SK-N-SH treated with all-trans-retinoic acid at 6 μM for 48 hours (cell line): ENCODE measurements around the gene GPR37L1.

Source experiments
- ATAC-seq: fragments of 200-7000 bp; cut with Tn5 transposase; 3 replicates; pipeline ENCODE4 v1.9.1; 2020; ENCODE audit warnings: mild to moderate bottlenecking, moderate library complexity
- ARNTL ChIP-seq: fragments of 450-650 bp; formaldehyde crosslinking; IDR thresholded peaks from 2 replicates; pipeline ENCODE4 v1.5.0; 2020; ENCODE audit warnings: low read depth, mild to moderate bottlenecking, moderate library complexity, borderline replicate concordance
- CSDC2 ChIP-seq: fragments of 250-450 bp; sonication (Bioruptor Pico); IDR thresholded peaks from 2 replicates; pipeline ENCODE4 v1.5.0; 2020; ENCODE audit warnings: mild to moderate bottlenecking, moderate library complexity
- ESRRG ChIP-seq: fragments of 250-450 bp; sonication (Bioruptor Pico); IDR thresholded peaks from 2 replicates; pipeline ENCODE4 v1.6.1; 2021; ENCODE audit warnings: mild to moderate bottlenecking
- GLIS3 ChIP-seq: fragments of 250-450 bp; sonication (Bioruptor Pico); IDR thresholded peaks from 2 replicates; pipeline ENCODE4 v1.5.0; 2020; ENCODE audit warnings: mild to moderate bottlenecking, moderate library complexity
- ISL1 ChIP-seq: fragments of 250-450 bp; sonication (Bioruptor Pico); IDR thresholded peaks from 2 replicates; pipeline ENCODE4 v2.1.2; 2022; ENCODE audit warnings: mild to moderate bottlenecking, moderate library complexity
- OSR1 ChIP-seq: fragments of 250-450 bp; sonication (Bioruptor Pico); IDR thresholded peaks from 2 replicates; pipeline ENCODE4 v1.8.0; 2022; ENCODE audit warnings: moderate library complexity, mild to moderate bottlenecking, inconsistent platforms
- PPARA ChIP-seq: fragments of 250-450 bp; sonication (Bioruptor Pico); IDR thresholded peaks from 2 replicates; pipeline ENCODE4 v1.5.0; 2020; ENCODE audit warnings: mild to moderate bottlenecking, borderline replicate concordance
- RARB ChIP-seq: fragments of 250-450 bp; sonication (Bioruptor Pico); IDR thresholded peaks from 2 replicates; pipeline ENCODE4 v1.8.0; 2021; ENCODE audit warnings: mild to moderate bottlenecking, moderate library complexity
- SNAI2 ChIP-seq: fragments of 250-450 bp; sonication (Bioruptor Pico); IDR thresholded peaks from 2 replicates; pipeline ENCODE4 v1.5.0; 2020; ENCODE audit warnings: mild to moderate bottlenecking, moderate library complexity
- TCF4 ChIP-seq: fragments of 250-450 bp; sonication (Bioruptor Pico); IDR thresholded peaks from 2 replicates; pipeline ENCODE4 v1.8.0; 2021; ENCODE audit warnings: mild to moderate bottlenecking, moderate library complexity, borderline replicate concordance
- TOX ChIP-seq: fragments of 250-450 bp; sonication (Bioruptor Pico); IDR thresholded peaks from 2 replicates; pipeline ENCODE4 v1.8.0; 2021; ENCODE audit warnings: mild to moderate bottlenecking, moderate library complexity, borderline replicate concordance
- ZC3H10 ChIP-seq: fragments of 250-450 bp; sonication (Bioruptor Pico); IDR thresholded peaks from 2 replicates; pipeline ENCODE4 v1.5.1; 2021; ENCODE audit warnings: mild to moderate bottlenecking, moderate library complexity
- ZFP3 ChIP-seq: fragments of 250-450 bp; sonication (Bioruptor Pico); IDR thresholded peaks from 2 replicates; pipeline ENCODE4 v1.5.0; 2020; ENCODE audit warnings: mild to moderate bottlenecking, moderate library complexity
- ZFP30 ChIP-seq: fragments of 450-650 bp; formaldehyde crosslinking; IDR thresholded peaks from 2 replicates; pipeline ENCODE4 v1.5.0; 2022; ENCODE audit warnings: mild to moderate bottlenecking, moderate library complexity
- ZNF565 ChIP-seq: fragments of 450-650 bp; formaldehyde crosslinking; conservative IDR thresholded peaks from 2 replicates; pipeline ENCODE4 v1.5.0; 2020; ENCODE audit warnings: low read depth, mild to moderate bottlenecking, moderate library complexity
- ZNF70 ChIP-seq: fragments of 450-650 bp; formaldehyde crosslinking; IDR thresholded peaks from 2 replicates; pipeline ENCODE4 v1.5.0; 2020; ENCODE audit warnings: mild to moderate bottlenecking, moderate library complexity
- ZNF8 ChIP-seq: fragments of 450-650 bp; formaldehyde crosslinking; IDR thresholded peaks from 2 replicates; pipeline ENCODE4 v1.5.0; 2020; ENCODE audit warnings: mild to moderate bottlenecking, moderate library complexity
- TF ChIP-seq, protein P1 (sequence below): fragments of 250-450 bp; sonication (Bioruptor Pico); IDR thresholded peaks from 2 replicates; pipeline ENCODE4 v1.5.1; 2020; ENCODE audit warnings: low read depth, mild to moderate bottlenecking, moderate library complexity
- TF ChIP-seq, protein P2 (sequence below): fragments of 250-450 bp; sonication (Bioruptor Pico); IDR thresholded peaks from 2 replicates; pipeline ENCODE4 v1.8.0; 2020; ENCODE audit warnings: mild to moderate bottlenecking, moderate library complexity, borderline replicate concordance
- TF ChIP-seq, protein P3 (sequence below): fragments of 250-450 bp; sonication (Bioruptor Pico); IDR thresholded peaks from 2 replicates; pipeline ENCODE4 v1.5.0; 2020; ENCODE audit warnings: mild to moderate bottlenecking, moderate library complexity
- TF ChIP-seq, protein P4 (sequence below): fragments of 250-450 bp; sonication (Bioruptor Pico); IDR thresholded peaks from 2 replicates; pipeline ENCODE4 v1.5.1; 2021; ENCODE audit warnings: mild to moderate bottlenecking, moderate library complexity
- TF ChIP-seq, protein P5 (sequence below): fragments of 250-450 bp; sonication (Bioruptor Pico); IDR thresholded peaks from 2 replicates; pipeline ENCODE4 v1.8.0; 2021; ENCODE audit warnings: low read depth, mild to moderate bottlenecking, moderate library complexity, borderline replicate concordance

The GPR37L1 gene

DNA sequence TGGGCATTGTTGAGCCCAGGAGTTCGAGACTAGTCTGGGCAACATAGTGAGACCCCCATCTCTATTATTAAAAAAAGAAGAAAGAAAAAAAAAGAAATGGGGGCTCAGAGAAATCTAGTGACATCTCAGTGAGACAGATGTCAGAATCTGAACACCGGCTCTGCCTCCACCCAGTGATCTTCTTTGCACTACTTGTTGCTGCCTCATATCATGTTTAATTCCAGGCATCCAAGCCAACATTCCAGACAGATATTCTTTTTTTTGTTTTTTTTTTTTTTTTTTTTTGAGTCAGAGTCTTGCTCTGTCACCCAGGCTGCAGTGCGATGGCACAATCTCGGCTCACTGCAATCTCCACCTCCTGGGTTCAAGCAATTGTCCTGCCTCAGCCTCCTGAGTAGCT lies 26.8 kb downstream of the GPR37L1 start (continued):
- TF ChIP-seq, protein P1, sequence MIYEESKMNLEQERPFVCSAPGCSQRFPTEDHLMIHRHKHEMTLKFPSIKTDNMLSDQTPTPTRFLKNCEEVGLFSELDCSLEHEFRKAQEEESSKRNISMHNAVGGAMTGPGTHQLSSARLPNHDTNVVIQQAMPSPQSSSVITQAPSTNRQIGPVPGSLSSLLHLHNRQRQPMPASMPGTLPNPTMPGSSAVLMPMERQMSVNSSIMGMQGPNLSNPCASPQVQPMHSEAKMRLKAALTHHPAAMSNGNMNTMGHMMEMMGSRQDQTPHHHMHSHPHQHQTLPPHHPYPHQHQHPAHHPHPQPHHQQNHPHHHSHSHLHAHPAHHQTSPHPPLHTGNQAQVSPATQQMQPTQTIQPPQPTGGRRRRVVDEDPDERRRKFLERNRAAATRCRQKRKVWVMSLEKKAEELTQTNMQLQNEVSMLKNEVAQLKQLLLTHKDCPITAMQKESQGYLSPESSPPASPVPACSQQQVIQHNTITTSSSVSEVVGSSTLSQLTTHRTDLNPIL (CRISPR knock-in tag): no peak
- TF ChIP-seq, protein P2, sequence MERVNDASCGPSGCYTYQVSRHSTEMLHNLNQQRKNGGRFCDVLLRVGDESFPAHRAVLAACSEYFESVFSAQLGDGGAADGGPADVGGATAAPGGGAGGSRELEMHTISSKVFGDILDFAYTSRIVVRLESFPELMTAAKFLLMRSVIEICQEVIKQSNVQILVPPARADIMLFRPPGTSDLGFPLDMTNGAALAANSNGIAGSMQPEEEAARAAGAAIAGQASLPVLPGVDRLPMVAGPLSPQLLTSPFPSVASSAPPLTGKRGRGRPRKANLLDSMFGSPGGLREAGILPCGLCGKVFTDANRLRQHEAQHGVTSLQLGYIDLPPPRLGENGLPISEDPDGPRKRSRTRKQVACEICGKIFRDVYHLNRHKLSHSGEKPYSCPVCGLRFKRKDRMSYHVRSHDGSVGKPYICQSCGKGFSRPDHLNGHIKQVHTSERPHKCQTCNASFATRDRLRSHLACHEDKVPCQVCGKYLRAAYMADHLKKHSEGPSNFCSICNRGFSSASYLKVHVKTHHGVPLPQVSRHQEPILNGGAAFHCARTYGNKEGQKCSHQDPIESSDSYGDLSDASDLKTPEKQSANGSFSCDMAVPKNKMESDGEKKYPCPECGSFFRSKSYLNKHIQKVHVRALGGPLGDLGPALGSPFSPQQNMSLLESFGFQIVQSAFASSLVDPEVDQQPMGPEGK: no peak
- TF ChIP-seq, protein P3, sequence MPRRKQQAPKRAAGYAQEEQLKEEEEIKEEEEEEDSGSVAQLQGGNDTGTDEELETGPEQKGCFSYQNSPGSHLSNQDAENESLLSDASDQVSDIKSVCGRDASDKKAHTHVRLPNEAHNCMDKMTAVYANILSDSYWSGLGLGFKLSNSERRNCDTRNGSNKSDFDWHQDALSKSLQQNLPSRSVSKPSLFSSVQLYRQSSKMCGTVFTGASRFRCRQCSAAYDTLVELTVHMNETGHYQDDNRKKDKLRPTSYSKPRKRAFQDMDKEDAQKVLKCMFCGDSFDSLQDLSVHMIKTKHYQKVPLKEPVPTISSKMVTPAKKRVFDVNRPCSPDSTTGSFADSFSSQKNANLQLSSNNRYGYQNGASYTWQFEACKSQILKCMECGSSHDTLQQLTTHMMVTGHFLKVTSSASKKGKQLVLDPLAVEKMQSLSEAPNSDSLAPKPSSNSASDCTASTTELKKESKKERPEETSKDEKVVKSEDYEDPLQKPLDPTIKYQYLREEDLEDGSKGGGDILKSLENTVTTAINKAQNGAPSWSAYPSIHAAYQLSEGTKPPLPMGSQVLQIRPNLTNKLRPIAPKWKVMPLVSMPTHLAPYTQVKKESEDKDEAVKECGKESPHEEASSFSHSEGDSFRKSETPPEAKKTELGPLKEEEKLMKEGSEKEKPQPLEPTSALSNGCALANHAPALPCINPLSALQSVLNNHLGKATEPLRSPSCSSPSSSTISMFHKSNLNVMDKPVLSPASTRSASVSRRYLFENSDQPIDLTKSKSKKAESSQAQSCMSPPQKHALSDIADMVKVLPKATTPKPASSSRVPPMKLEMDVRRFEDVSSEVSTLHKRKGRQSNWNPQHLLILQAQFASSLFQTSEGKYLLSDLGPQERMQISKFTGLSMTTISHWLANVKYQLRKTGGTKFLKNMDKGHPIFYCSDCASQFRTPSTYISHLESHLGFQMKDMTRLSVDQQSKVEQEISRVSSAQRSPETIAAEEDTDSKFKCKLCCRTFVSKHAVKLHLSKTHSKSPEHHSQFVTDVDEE (CRISPR knock-in tag): no peak
- no peak for TF ChIP-seq PPARA

DNA sequence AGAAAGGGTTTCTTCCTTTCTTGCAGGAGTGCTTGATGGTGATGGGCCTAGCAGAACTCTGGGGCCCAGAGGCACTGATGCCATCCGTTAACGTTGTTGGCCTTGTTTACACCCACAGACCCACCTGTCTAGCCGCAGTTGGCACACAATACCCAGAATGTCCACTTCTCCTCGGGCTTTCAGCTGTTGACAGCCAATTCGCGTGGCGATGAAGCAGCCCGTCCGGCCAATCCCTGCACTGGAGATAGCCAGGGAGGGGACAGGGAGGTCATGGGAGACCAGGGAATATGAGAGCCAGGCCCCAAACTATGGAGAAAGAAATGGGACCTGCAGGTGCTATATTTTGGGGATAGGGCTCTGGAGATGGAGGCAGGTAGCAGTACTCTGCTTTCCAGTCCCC lies 27.5 kb downstream of the GPR37L1 start:
- TF ChIP-seq PPARA: no peak
- TF ChIP-seq ZNF70 (CRISPR knock-in tag): no peak
- no peak for TF ChIP-seq OSR1 (CRISPR knock-in tag)
- TF ChIP-seq SNAI2 (CRISPR knock-in tag): no peak
- TF ChIP-seq, protein P1 (CRISPR knock-in tag): no peak
- no peak for TF ChIP-seq ARNTL (CRISPR knock-in tag)
- no peak for TF ChIP-seq ZNF565 (CRISPR knock-in tag)
- no peak for TF ChIP-seq ZFP30 (CRISPR knock-in tag)
- no peak for TF ChIP-seq GLIS3 (CRISPR knock-in tag)
- TF ChIP-seq ZNF8: no peak
- no peak for TF ChIP-seq ZFP3 (CRISPR knock-in tag)
- TF ChIP-seq, protein P3 (CRISPR knock-in tag): no peak
- TF ChIP-seq RARB (CRISPR knock-in tag): no peak
- no peak for TF ChIP-seq CSDC2
- TF ChIP-seq ISL1 (CRISPR knock-in tag): no peak
- TF ChIP-seq ESRRG (CRISPR knock-in tag): no peak
- no peak for TF ChIP-seq TCF4 (CRISPR knock-in tag)
- TF ChIP-seq ZC3H10 (CRISPR knock-in tag): no peak
- TF ChIP-seq, protein P4, sequence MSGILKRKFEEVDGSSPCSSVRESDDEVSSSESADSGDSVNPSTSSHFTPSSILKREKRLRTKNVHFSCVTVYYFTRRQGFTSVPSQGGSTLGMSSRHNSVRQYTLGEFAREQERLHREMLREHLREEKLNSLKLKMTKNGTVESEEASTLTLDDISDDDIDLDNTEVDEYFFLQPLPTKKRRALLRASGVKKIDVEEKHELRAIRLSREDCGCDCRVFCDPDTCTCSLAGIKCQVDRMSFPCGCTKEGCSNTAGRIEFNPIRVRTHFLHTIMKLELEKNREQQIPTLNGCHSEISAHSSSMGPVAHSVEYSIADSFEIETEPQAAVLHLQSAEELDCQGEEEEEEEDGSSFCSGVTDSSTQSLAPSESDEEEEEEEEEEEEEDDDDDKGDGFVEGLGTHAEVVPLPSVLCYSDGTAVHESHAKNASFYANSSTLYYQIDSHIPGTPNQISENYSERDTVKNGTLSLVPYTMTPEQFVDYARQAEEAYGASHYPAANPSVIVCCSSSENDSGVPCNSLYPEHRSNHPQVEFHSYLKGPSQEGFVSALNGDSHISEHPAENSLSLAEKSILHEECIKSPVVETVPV: no peak
- no peak for ATAC-seq

DNA sequence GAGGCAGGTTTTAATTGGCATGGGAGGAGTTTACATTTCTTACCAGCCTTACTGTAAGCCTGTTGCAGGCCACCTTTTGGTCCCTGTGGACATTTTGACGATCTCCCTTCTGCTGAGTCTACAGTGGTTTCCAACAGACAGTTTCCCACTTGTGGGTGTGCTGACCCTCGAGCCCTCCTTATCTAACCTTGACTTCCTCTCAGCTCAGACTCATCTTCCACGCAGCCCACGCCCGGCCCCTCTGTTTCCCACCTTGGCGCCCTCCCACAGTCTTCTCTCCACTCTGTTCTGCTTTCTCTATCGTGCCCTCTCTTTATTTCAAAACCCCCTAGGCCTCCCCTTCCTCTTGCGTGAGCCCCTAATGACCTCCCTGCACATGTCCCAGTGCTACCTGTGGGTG lies 27.9 kb downstream of the GPR37L1 start:
- no peak for ATAC-seq
- TF ChIP-seq OSR1 (CRISPR knock-in tag) (no peak), ZNF70 (CRISPR knock-in tag) (no peak), ZFP3 (CRISPR knock-in tag) (no peak), TOX (no peak), PPARA (no peak), RARB (CRISPR knock-in tag) (no peak), ARNTL (CRISPR knock-in tag) (no peak)
- TF ChIP-seq, protein P5, sequence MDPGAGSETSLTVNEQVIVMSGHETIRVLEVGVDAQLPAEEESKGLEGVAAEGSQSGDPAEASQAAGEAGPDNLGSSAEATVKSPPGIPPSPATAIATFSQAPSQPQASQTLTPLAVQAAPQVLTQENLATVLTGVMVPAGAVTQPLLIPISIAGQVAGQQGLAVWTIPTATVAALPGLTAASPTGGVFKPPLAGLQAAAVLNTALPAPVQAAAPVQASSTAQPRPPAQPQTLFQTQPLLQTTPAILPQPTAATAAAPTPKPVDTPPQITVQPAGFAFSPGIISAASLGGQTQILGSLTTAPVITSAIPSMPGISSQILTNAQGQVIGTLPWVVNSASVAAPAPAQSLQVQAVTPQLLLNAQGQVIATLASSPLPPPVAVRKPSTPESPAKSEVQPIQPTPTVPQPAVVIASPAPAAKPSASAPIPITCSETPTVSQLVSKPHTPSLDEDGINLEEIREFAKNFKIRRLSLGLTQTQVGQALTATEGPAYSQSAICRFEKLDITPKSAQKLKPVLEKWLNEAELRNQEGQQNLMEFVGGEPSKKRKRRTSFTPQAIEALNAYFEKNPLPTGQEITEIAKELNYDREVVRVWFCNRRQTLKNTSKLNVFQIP (CRISPR knock-in tag): no peak
- TF ChIP-seq, protein P3 (CRISPR knock-in tag): no peak
